Esophagus muscularis mucosa (tissue), 3 donors: ENCODE results near the gene FOXN3.

Experiments
- CTCF ChIP-seq, 3 experiments: fragments of 200-600 bp in 2 of 3; fragments of 450-650 bp in 1 of 3; sonication (generic) in 2 of 3; IDR thresholded peaks; one replicate each; pipeline ENCODE4 v1.5.1; 2017 to 2019; ENCODE audit warnings: antibody characterized with exemption in 3 of 3, mild to moderate bottlenecking in 2 of 3, moderate library complexity in 1 of 3
- POLR2A ChIP-seq: fragments of 450-650 bp; IDR thresholded peaks from one replicate; pipeline ENCODE4 v1.6.1; 2017; ENCODE audit warnings: antibody characterized with exemption, moderate library complexity, mild to moderate bottlenecking, low read depth
- POLR2AphosphoS5 ChIP-seq, 2 donors: sonication (generic); formaldehyde crosslinking; IDR thresholded peaks; one replicate each; pipeline ENCODE4 v1.6.1; 2017; ENCODE audit warnings: antibody characterized with exemption in 2 of 2

- TF ChIP-seq CTCF (IDR thresholded peaks at IDR 0.05) (no peak), POLR2AphosphoS5 (IDR thresholded peaks at IDR 0.05) (no peak), POLR2A (no peak)
Measured at GRCh38 chr14:89139404-89140247, 277.4 kb downstream of the FOXN3 start.
